CD14-positive monocyte (primary cell): ENCODE data around the gene ANXA5. TPM values are rescaled to one million over a fixed set of nuclear protein-coding genes. Genes with fewer than 3 reads are reported as not detected.

Experiments used
- DNase-seq, 3 donors: peaks; one replicate each; pipeline ENCODE4 v3.0.0-alpha.2; 2011 to 2022
- H2AFZ ChIP-seq: 2 replicates; pipeline ENCODE4 v1.6.0; 2012; ENCODE audit warnings: mild to moderate bottlenecking, low read depth, low read length, inconsistent platforms; ENCODE audit not compliant: insufficient read depth, poor library complexity, severe bottlenecking
- H3K27ac ChIP-seq, 2 donors: 1 replicate in 1 of 2; 2 replicates in 1 of 2; pipeline ENCODE4 v1.5.1; 2012 to 2013; ENCODE audit warnings: low read length in 2 of 2, control low read depth in 1 of 2, inconsistent platforms in 1 of 2, low read depth in 1 of 2, mild to moderate bottlenecking in 1 of 2
- H3K27me3 ChIP-seq, 2 donors: one replicate each; pipeline versions ENCODE4 v1.6.0 to v1.6.1; 2011 to 2013; ENCODE audit warnings: low read length in 2 of 2; ENCODE audit not compliant: control insufficient read depth in 2 of 2, insufficient read depth in 2 of 2
- H3K36me3 ChIP-seq, 2 donors: replicated peaks in 1 of 2; 1 replicate in 1 of 2; 2 replicates in 1 of 2; pipeline versions ENCODE4 v1.5.1 to v1.6.1; 2012 to 2013; ENCODE audit warnings: low read length in 2 of 2, control low read depth in 1 of 2, inconsistent platforms in 1 of 2, mild to moderate bottlenecking in 1 of 2; ENCODE audit not compliant: insufficient read depth in 2 of 2, control insufficient read depth in 1 of 2
- H3K4me1 ChIP-seq, 2 donors: 1 replicate in 1 of 2; 2 replicates in 1 of 2; pipeline versions ENCODE4 v1.5.1 to v1.6.1; 2012 to 2013; ENCODE audit warnings: low read length in 2 of 2, control low read depth in 1 of 2, inconsistent platforms in 1 of 2, mild to moderate bottlenecking in 1 of 2, moderate library complexity in 1 of 2; ENCODE audit not compliant: insufficient read depth in 2 of 2, control insufficient read depth in 1 of 2
- H3K4me2 ChIP-seq: replicated peaks from 2 replicates; pipeline ENCODE3; 2012; ENCODE audit warnings: low read length, moderate library complexity, mild to moderate bottlenecking; ENCODE audit not compliant: poor library complexity, severe bottlenecking; ENCODE audit errors: extremely low read depth
- H3K4me3 ChIP-seq, 3 experiments: fragments of 200-600 bp in 1 of 3; sonication (generic) in 1 of 3; replicated peaks in 1 of 3; 1 replicate in 2 of 3; 2 replicates in 1 of 3; pipeline ENCODE4 v1.5.1; 2011 to 2013; ENCODE audit warnings: low read length in 3 of 3, mild to moderate bottlenecking in 3 of 3, control low read depth in 2 of 3, low read depth in 2 of 3, inconsistent platforms in 1 of 3, moderate library complexity in 1 of 3
- H3K79me2 ChIP-seq: 2 replicates; pipeline ENCODE4 v1.6.0; 2012; ENCODE audit warnings: mild to moderate bottlenecking, control low read depth, inconsistent platforms, low read length, moderate library complexity; ENCODE audit not compliant: insufficient read depth
- H3K9ac ChIP-seq: 2 replicates; pipeline ENCODE4 v1.6.0; 2017; ENCODE audit warnings: low read length, mild to moderate bottlenecking; ENCODE audit not compliant: insufficient read depth, poor library complexity, severe bottlenecking
- H3K9me3 ChIP-seq, 2 donors: replicated peaks in 1 of 2; 1 replicate in 1 of 2; 2 replicates in 1 of 2; pipeline versions ENCODE4 v1.5.1 to v1.6.1; 2012 to 2013; ENCODE audit warnings: low read length in 2 of 2, control low read depth in 1 of 2; ENCODE audit not compliant: control insufficient read depth in 1 of 2, insufficient read depth in 1 of 2
- H4K20me1 ChIP-seq: 2 replicates; pipeline ENCODE4 v1.6.0; 2012; ENCODE audit warnings: mild to moderate bottlenecking, low read length, control low read depth, moderate library complexity; ENCODE audit not compliant: insufficient read depth
- H3K27ac Mint-ChIP-seq, 7 donors: one replicate each; pipeline ENCODE4 v1.8.0; 2020; ENCODE audit warnings: mild to moderate bottlenecking in 7 of 7, mixed read lengths in 7 of 7, moderate library complexity in 6 of 7, inconsistent platforms in 2 of 7
- H3K27me3 Mint-ChIP-seq, 3 donors: one replicate each; pipeline ENCODE4 v1.8.0; 2021 to 2022; ENCODE audit warnings: low read depth in 3 of 3, mild to moderate bottlenecking in 3 of 3, mixed read lengths in 3 of 3, moderate library complexity in 3 of 3, inconsistent platforms in 1 of 3
- H3K36me3 Mint-ChIP-seq, 2 donors: one replicate each; pipeline ENCODE4 v1.8.0; 2020; ENCODE audit warnings: mixed read lengths in 2 of 2, inconsistent platforms in 1 of 2, mild to moderate bottlenecking in 1 of 2
- H3K4me1 Mint-ChIP-seq: one replicate; pipeline ENCODE4 v1.8.0; 2020; ENCODE audit warnings: mild to moderate bottlenecking, mixed read lengths
- H3K4me3 Mint-ChIP-seq, 2 donors: one replicate each; pipeline ENCODE4 v1.8.0; 2020; ENCODE audit warnings: mild to moderate bottlenecking in 2 of 2, mixed read lengths in 2 of 2, moderate library complexity in 1 of 2
- H3K9me3 Mint-ChIP-seq, 7 donors: one replicate each; pipeline ENCODE4 v1.8.0; 2020 to 2022; ENCODE audit warnings: mixed read lengths in 7 of 7, mild to moderate bottlenecking in 6 of 7, moderate library complexity in 6 of 7, inconsistent platforms in 2 of 7
- WGBS: methylation state at CpG from one replicate; pipeline ENCODE4 v1.1.5; 2013; ENCODE audit warnings: missing lambda C conversion rate; ENCODE audit not compliant: insufficient coverage; 5-methylcytosine and 5-hydroxymethylcytosine counted together
- intact Hi-C, 2 donors: fragments of 100-400 bp; cut with micrococcal nuclease; formaldehyde crosslinking; loops; one replicate each; pipeline versions ENCODE4 v1.15.0 to v1.15.1; 2023
- polyA plus RNA-seq, 3 donors: library from polyadenylated mRNA; depleted of rRNA in 1 of 3; unstranded in 2 of 3; stranded (reverse) in 1 of 3; fragments of 300-500 nt in 2 of 3; fragments of >200 nt in 1 of 3; fragmentation: Illumina TruSeq in 2 of 3; gene quantifications; 1 replicate in 2 of 3; 2 replicates in 1 of 3; pipeline ENCODE4 v1.2.3, GENCODE V29; 2012 to 2021
- TF ChIP-seq, protein P1 (sequence below): fragments of 200-600 bp; IDR thresholded peaks from one replicate; pipeline ENCODE4 v1.8.0; 2022; ENCODE audit warnings: antibody characterized with exemption, mild to moderate bottlenecking

ANXA5 gene
- polyA plus RNA-seq, 3 donors: 312 to 796 (median 752) TPM

- Histone ChIP-seq H3K9ac (no peak overlapping the region), H3K4me3 (no peak overlapping the region), H3K27me3 (no peaks in the 10 kb centered on the region), H3K9me3 (no peaks in the 10 kb centered on the region), H2AFZ (no peak overlapping the region), H4K20me1 (peaks cover 100% of the 10 kb centered on the region), H3K4me1 (peaks cover 22 to 47% of the 10 kb centered on the region in 2 donors), H3K36me3 (peaks cover 48 to 93% of the 10 kb centered on the region in 2 donors), H3K27ac (peak overlapping the region in 1 of 2 donors; percentile 77), H3K4me2 (no peak overlapping the region), H3K79me2 (peaks cover 90% of the 10 kb centered on the region)
- peaks cover 52 to 53% of the 10 kb centered on the region in 2 donors for H3K36me3 Mint-ChIP-seq
- H3K27me3 Mint-ChIP-seq: no peaks in the 10 kb centered on the region
- peaks cover 8% of the 10 kb centered on the region for H3K4me1 Mint-ChIP-seq
- peak in 1 of 3 donors; percentile 63 for DNase-seq
- intact Hi-C loops: no loop called here
- TF ChIP-seq, protein P1, sequence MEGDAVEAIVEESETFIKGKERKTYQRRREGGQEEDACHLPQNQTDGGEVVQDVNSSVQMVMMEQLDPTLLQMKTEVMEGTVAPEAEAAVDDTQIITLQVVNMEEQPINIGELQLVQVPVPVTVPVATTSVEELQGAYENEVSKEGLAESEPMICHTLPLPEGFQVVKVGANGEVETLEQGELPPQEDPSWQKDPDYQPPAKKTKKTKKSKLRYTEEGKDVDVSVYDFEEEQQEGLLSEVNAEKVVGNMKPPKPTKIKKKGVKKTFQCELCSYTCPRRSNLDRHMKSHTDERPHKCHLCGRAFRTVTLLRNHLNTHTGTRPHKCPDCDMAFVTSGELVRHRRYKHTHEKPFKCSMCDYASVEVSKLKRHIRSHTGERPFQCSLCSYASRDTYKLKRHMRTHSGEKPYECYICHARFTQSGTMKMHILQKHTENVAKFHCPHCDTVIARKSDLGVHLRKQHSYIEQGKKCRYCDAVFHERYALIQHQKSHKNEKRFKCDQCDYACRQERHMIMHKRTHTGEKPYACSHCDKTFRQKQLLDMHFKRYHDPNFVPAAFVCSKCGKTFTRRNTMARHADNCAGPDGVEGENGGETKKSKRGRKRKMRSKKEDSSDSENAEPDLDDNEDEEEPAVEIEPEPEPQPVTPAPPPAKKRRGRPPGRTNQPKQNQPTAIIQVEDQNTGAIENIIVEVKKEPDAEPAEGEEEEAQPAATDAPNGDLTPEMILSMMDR: no peak
- H3K9me3 Mint-ChIP-seq: no peaks in the 10 kb centered on the region
- no peak overlapping the region for H3K4me3 Mint-ChIP-seq
- no CpG with 5 or more reads among the region's 2 CpGs for WGBS
- no peak overlapping the region for H3K27ac Mint-ChIP-seq
Observed at GRCh38 chr4:121688701-121689100, 8.1 kb downstream of the ANXA5 start.

DNA sequence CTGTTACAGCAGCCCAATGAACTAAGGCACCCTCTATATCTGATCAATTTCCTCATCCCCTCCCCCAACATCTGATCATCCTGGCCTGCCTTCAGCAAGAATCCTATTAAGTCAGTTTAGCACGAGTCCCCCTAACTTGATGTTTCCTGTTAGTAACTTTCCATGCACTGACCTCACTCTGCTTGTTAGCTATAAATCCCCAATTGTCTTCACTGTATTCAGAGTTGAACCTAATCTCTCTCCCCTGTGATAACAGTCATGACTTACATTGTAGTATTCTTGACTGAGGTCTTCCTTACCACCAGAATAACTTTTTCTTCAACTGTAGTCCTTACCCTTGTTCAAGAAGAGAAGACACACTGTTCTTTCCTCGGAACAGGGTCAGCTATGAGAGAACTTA is 8.5 kb downstream of the ANXA5 start:
- peaks cover 52 to 53% of the 10 kb centered on the region in 2 donors for H3K36me3 Mint-ChIP-seq
- DNase-seq: no peak
- 93% methylated on average over 2 of the region's 2 CpGs for WGBS
- Histone ChIP-seq H3K4me1 (peaks cover 18 to 43% of the 10 kb centered on the region in 2 donors), H2AFZ (no peak overlapping the region), H3K79me2 (peaks cover 87% of the 10 kb centered on the region), H3K4me3 (no peak overlapping the region), H3K4me2 (no peak overlapping the region), H4K20me1 (peaks cover 100% of the 10 kb centered on the region), H3K9me3 (no peaks in the 10 kb centered on the region), H3K9ac (no peak overlapping the region), H3K27ac (peak overlapping the region in 1 of 2 donors; percentile 77), H3K27me3 (no peaks in the 10 kb centered on the region), H3K36me3 (peaks cover 49 to 93% of the 10 kb centered on the region in 2 donors)
- intact Hi-C loops: no loop called here
- no peaks in the 10 kb centered on the region for H3K27me3 Mint-ChIP-seq
- H3K4me1 Mint-ChIP-seq: peaks cover 4% of the 10 kb centered on the region
- H3K27ac Mint-ChIP-seq: peak overlapping the region in 1 of 7 donors; percentile 25
- TF ChIP-seq, protein P1: no peak
- no peak overlapping the region for H3K4me3 Mint-ChIP-seq
- no peaks in the 10 kb centered on the region for H3K9me3 Mint-ChIP-seq
